Left ventricle myocardium superior (tissue), 1 donor: ENCODE measurements around the gene TPX2. TPM values are rescaled to one million over a fixed set of nuclear protein-coding genes. Genes with fewer than 3 reads are reported as not detected.
"Not testable (repeated sequence)": the region's sequence is repeated elsewhere in the genome, so short reads cannot be mapped to it uniquely, and the experiment has no call there.

Experiments used
- ATAC-seq: fragments of 200-7000 bp; cut with Tn5 transposase; one replicate; pipeline ENCODE4 v1.9.1; 2020; ENCODE audit warnings: mild to moderate bottlenecking, moderate library complexity
- DNase-seq: peaks from one replicate; pipeline ENCODE4 v3.0.0-alpha.2; 2020
- intact Hi-C: fragments of 100-400 bp; cut with micrococcal nuclease; formaldehyde crosslinking; loops from one replicate; pipeline ENCODE4 v1.11.0; 2022
- total RNA-seq: library from RNA; stranded (reverse); fragmentation: NEBNext Ultra II Directional; extraction: Animal tissue kit (Norgen Biotek cat#: 25700); gene quantifications from one replicate; pipeline ENCODE4 v1.2.1, GENCODE V29; 2021
- donor health status: DM: no; HTN: yes; CAD: no; lungs with severe emphysema.

The TPX2 gene
- total RNA-seq, 1 donor from 2014 or later = 0.72 TPM

- DNase-seq (peak; percentile 92), ATAC-seq (peak; percentile 87)
- intact Hi-C loops = no loop called here
Observed at GRCh38 chr20:31822421-31823330, 83.6 kb downstream of the TPX2 start.

- intact Hi-C loops = no loop called here
- ATAC-seq = no peak
- DNase-seq = no peak
Observed at GRCh38 chr20:31823360-31824124, 84.5 kb downstream of the TPX2 start.

GRCh38 chr20:31824125-31824485 is 85.0 kb downstream of the TPX2 start:
- no peak for DNase-seq
- ATAC-seq = no peak
- intact Hi-C loops = no loop called here

GRCh38 chr20:31824554-31825313 is 85.6 kb downstream of the TPX2 start:
- intact Hi-C loops = no loop called here
- DNase-seq = no peak

GRCh38 chr20:31826074-31826473 is 87.0 kb downstream of the TPX2 start:
- intact Hi-C loops = no loop called here
- DNase-seq = no peak
- no peak for ATAC-seq

More at GRCh38 chr20:31824554-31825313, 85.6 kb downstream of the TPX2 start:
- ATAC-seq = no peak

GRCh38 chr20:31827059-31827458 is 88.0 kb downstream of the TPX2 start:
- intact Hi-C loops = no loop called here
- ATAC-seq = no peak
- no peak for DNase-seq

GRCh38 chr20:31828016-31828415 is 88.9 kb downstream of the TPX2 start:
- intact Hi-C loops, DNase-seq: not testable (repeated sequence)

GRCh38 chr20:31829731-31830130 is 90.6 kb downstream of the TPX2 start:
- DNase-seq (no peak), ATAC-seq (no peak)
- intact Hi-C loops = no loop called here

More at GRCh38 chr20:31828016-31828415, 88.9 kb downstream of the TPX2 start:
- not testable (repeated sequence) for ATAC-seq

GRCh38 chr20:31830406-31830981 is 91.4 kb downstream of the TPX2 start:
- intact Hi-C loops = no loop called here
- ATAC-seq (no peak), DNase-seq (no peak)

- ATAC-seq = no peak
- intact Hi-C loops = no loop called here
- no peak for DNase-seq
Observed at GRCh38 chr20:31831211-31831610, 92.1 kb downstream of the TPX2 start.

GRCh38 chr20:31831771-31832306 is 92.7 kb downstream of the TPX2 start:
- intact Hi-C loops = no loop called here
- no peak for ATAC-seq
- no peak for DNase-seq

- DNase-seq = peak; percentile 80
Observed at GRCh38 chr20:31833130-31833930, 94.2 kb downstream of the TPX2 start.

GRCh38 chr20:31833931-31834521 is 94.9 kb downstream of the TPX2 start:
- ATAC-seq (no peak), DNase-seq (no peak)
- intact Hi-C loops = no loop called here

More at GRCh38 chr20:31833130-31833930, 94.2 kb downstream of the TPX2 start:
- peak; percentile 46 for ATAC-seq
- intact Hi-C loops = no loop called here

GRCh38 chr20:31835554-31835953 is 96.5 kb downstream of the TPX2 start:
- DNase-seq (no peak), ATAC-seq (no peak)
- intact Hi-C loops = no loop called here

GRCh38 chr20:31835977-31836852 is 97.1 kb downstream of the TPX2 start:
- ATAC-seq (peak; percentile 85), DNase-seq (peak; percentile 86)
- intact Hi-C loops = no loop called here

GRCh38 chr20:31836853-31837608 is 97.9 kb downstream of the TPX2 start:
- DNase-seq (no peak), ATAC-seq (peak; percentile 20)
- intact Hi-C loops = no loop called here
